ENCODE data around the gene PEX16.
"Not testable (repeated sequence)": the region's sequence is repeated elsewhere in the genome, so short reads cannot be mapped to it uniquely, and the experiment has no call there.

PEX16 gene

DNA sequence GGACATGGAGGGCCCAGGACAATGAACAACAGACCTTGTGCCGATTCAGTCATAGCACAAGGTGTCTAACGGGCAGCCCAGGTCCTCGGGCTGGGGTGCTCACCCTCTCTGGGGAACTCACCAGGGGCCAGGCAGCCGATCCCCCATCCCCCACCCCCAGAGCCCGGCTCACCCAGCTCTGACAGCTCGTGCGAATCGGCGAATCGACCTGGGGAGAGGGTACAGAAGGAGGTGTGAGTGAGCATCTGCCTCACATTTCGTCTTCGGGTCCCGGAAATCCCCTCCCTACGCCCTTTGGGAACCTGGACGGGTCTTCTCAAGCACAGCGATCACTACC is 423 bp downstream of the PEX16 start:
- no peak for DNase-seq

DNA sequence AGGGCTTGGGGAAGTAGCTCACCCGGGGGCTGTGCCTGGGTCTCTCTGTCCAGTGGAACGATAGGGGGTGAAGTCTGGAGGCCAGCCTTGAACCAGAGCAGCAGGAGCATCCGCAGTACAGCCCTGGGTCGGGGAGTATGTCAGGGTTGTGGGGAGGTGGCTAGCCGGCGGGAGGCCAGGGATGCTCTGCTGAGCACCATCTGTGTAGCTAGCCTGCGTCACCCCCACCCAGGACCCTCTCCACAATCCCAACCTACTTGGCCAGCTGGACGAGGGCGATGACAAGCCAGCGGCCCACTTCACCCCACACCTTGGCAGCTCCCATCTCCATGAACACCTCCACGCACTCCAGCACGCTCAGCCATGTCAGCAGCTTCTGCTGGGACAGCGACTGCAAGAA is 2.2 kb downstream of the PEX16 start:
- no peak for DNase-seq

GRCh38 chr11:45913942-45914635 is 3.6 kb downstream of the PEX16 start:
- DNase-seq = no peak

- DNase-seq = no peak
Observed at GRCh38 chr11:45913514-45913913, 4.2 kb downstream of the PEX16 start.

DNA sequence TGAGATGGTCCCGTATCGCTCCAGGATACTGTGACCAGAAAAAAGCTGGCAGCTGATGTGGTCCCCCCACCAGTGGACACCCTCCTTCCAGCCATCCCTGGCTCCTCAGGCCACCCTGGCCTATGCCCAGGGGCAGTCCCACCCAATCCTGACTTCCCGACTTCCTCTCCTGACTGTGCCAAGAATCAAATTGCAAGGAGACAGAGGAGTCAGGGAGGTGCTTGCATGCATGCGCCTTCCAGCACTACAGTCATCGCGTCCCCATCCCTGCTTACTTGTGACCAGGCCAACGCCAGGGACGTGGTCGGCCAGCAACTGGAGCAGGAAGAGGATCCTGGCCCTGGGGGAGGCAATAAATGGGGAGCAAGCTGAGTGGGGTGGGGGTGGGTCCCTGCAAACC is 7.1 kb downstream of the PEX16 start:
- DNase-seq = no peak

GRCh38 chr11:45909594-45910475 is 7.8 kb downstream of the PEX16 start:
- no peak for DNase-seq

DNA sequence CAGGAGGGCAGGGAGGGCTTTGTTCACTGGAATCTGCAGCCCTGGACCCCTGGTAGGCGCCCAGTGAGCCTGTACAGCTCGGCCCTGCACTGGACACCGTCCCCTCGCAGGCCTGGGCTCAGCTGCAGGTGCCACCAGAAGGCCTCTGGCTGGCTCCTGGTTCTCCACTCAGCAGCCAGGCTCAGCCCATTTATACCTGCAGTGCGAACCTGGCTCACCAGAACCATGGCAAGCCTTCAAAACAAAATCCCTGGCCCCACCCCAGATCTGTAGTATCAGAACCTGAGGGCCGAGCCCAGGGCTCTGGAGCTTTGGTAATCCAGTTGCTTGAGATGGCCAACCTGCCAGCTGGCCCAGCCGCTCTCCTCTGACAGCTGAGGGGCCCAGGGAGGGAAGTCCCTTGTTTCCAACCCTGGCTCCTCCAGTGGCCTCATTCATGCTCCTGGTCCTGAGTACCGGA is 9.7 kb downstream of the PEX16 start:
- no peak for DNase-seq

GRCh38 chr11:45906965-45907611 is 10.6 kb downstream of the PEX16 start, which contains the start of gene FREY1:
FREY1 (minus strand) TSS chr11:45907271; CDS start chr11:45907245, 26 bp downstream.
- DNase-seq = no peak

- DNase-seq = no peak
Observed at GRCh38 chr11:45906096-45906682, 11.5 kb downstream of the PEX16 start.

DNA sequence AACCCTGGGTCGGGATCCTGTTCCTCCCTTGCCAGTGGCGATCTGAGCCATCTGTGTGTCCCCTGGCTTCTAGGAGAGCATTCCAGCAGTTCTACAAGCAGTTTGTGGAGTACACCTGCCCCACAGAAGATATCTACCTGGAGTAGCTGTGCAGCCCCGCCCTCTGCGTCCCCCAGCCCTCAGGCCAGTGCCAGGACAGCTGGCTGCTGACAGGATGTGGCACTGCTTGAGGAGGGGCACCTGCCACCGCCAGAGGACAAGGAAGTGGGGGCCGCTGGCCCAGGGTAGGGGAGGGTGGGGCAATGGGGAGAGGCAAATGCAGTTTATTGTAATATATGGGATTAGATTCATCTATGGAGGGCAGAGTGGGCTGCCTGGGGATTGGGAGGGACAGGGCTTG is 12.1 kb downstream of the PEX16 start:
- not testable (repeated sequence) for DNase-seq

DNA sequence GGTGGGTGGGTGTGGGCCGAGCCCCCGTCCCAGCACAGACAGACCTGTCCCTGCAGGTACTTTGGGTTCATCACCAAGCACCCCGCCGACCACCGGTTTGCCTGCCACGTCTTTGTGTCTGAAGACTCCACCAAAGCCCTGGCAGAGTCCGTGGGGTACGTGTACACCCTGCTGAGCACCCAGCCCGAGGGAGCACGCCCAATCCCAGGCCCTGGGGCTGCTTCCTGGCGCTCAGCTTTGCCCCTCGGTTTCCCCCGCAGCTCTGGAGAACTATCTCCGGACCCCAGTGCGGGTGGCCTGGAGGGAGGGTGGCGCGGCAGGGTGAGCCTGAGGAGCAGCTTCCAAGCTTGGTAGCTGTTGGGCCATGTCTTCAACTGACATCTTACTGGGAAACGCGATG is 12.6 kb downstream of the PEX16 start:
- no peak for DNase-seq

DNA sequence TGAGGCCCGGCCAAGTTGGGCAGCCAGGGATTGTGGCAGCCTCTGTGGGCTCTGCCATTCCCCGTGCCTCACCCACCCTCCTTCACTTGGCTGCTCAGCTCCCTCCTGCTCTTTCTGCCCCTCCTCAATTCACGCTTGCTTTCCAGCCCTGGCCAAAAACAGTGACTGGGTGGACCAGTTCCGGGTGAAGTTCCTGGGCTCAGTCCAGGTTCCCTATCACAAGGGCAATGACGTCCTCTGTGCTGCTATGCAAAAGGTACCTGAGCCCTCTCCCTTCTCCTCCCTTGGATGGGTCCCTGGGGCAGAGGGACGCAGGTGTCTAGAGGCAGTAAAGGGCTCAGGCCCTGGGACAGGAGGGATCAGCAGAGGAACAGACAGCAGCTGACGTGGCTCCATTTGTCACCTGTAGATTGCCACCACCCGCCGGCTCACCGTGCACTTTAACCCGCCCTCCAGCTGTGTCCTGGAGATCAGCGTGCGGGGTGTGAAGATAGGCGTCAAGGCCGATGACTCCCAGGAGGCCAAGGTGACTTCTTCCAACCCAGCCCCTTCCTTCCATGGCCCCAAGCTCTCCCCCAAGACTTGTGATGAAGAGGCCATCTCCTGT is 13.3 kb downstream of the PEX16 start:
- DNase-seq = no peak

- no peak for DNase-seq
Observed at GRCh38 chr11:45902452-45903380, 15.0 kb downstream of the PEX16 start.

- DNase-seq = no peak
Observed at GRCh38 chr11:45901626-45902025, 16.1 kb downstream of the PEX16 start.

DNA sequence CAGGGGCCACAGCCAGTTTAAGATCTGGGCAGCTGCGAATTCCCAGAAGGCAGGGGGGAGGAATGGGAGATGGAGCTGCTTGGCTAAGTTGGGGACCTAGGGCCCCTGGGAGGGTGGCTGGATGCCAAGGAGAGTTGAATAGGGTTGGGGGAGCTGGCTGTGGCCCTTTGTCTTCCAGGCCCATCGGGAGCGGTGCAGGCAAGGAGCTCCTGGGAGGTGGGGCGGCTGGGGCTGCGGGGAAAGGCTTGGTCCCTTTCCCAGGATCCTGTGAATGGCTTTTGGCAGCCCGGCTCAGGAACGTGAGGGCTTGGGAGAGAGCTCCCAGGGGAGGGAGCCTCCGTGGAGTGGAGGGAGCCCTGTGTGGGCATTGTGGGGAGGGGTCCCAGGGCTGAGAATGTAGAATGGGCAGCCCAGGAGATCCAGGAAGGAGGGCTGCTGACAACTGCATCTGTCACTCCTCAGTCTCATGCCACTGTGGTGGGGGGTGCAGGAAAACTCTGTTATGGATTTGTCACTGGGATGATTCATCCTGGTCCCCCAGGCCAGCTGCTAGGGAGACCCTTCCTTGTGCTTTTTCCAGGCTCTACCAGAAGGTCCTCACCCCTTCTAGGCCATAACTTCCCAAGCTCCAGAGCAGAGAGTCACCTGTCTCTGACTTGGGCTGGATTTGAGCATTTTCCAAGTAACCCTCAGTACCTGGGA is 16.6 kb downstream of the PEX16 start:
- no peak for DNase-seq

DNA sequence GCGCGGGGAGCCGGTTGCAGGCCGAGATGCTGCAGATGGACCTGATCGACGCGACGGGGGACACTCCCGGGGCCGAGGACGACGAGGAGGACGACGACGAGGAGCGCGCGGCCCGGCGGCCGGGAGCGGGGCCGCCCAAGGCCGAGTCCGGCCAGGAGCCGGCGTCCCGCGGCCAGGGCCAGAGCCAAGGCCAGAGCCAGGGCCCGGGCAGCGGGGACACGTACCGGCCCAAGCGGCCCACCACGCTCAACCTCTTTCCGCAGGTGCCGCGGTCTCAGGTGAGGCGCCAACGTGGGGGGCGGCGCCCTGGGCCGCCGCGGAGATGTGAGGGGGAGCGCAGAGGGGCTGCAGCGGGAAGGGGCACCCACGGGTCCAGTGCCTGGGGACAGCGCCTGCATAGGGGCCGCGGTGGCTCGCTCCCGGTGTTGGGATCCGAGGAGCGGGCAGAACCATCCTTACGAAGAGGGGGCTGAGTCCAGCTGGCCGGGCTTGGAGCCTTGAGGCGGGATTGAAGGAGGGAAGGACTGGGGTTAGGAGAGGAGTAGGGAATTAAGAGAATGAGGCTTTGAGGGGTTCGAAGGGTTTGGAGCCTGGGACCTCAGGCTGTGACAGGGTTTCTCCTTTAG is 17.4 kb downstream of the PEX16 start:
- not testable (repeated sequence) for DNase-seq

GRCh38 chr11:45899448-45900174 is 18.1 kb downstream of the PEX16 start:
- DNase-seq = peak; percentile 18 to 34 (median 24)

GRCh38 chr11:45899086-45899447 is 18.6 kb downstream of the PEX16 start:
- no peak for DNase-seq

DNA sequence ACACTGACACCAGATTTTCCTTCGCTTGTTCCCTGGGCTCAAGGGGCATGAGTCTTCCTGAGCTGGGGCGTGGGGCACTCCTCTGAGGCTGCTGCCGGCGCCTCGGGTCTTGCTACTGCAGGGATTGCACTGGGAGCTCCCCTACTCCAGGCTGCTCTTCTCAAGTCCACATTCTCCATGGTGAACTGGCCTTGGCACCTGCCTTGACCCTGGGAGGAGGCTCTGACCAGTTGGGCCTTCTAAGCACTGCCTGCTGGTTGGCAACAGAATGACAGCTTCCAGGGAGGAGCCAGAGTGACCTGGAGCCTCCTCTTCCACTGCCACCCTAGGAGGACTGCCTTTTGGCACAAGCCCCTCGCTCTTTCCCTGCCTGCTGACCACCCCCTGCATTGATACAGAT is 20.1 kb downstream of the PEX16 start:
- no peak for DNase-seq

GRCh38 chr11:45896422-45896984 is 21.2 kb downstream of the PEX16 start:
- no peak for DNase-seq

Data from activated CD4-positive, CD25-positive, alpha-beta regulatory T cell (primary cell).